Heart right ventricle (tissue), 16 donors: ENCODE data around the gene CMTM7. TPM values are rescaled to one million over a fixed set of nuclear protein-coding genes. Genes with fewer than 3 reads are reported as not detected.
"Not testable (repeated sequence)": the region's sequence is repeated elsewhere in the genome, so short reads cannot be mapped to it uniquely, and the experiment has no call there.

Experiments used
- ATAC-seq, 8 donors: fragments of 200-7000 bp; cut with Tn5 transposase; one replicate each; pipeline ENCODE4 v1.9.1; 2020; ENCODE audit warnings: mild to moderate bottlenecking in 8 of 8, moderate library complexity in 8 of 8, moderate number of reproducible peaks in 1 of 8
- DNase-seq, 2 donors: peaks; one replicate each; pipeline ENCODE4 v3.0.0-alpha.2; 2020
- H3K27ac ChIP-seq, 10 donors: fragments of 200-600 bp; sonication (generic) in 2 of 10; one replicate each; pipeline versions ENCODE4 v1.5.0 to v1.8.0; 2020 to 2022; ENCODE audit warnings: mild to moderate bottlenecking in 3 of 10
- H3K27me3 ChIP-seq, 7 donors: fragments of 200-600 bp; one replicate each; pipeline ENCODE4 v1.8.0; 2021 to 2022; ENCODE audit warnings: mild to moderate bottlenecking in 2 of 7
- H3K36me3 ChIP-seq, 9 donors: fragments of 200-600 bp; sonication (generic) in 1 of 9; one replicate each; pipeline versions ENCODE4 v1.5.0 to v1.8.0; 2020 to 2022; ENCODE audit warnings: mild to moderate bottlenecking in 2 of 9
- H3K4me1 ChIP-seq, 9 donors: fragments of 200-600 bp; sonication (generic) in 1 of 9; one replicate each; pipeline versions ENCODE4 v1.5.0 to v1.8.0; 2020 to 2022; ENCODE audit warnings: mild to moderate bottlenecking in 4 of 9
- H3K4me3 ChIP-seq, 10 donors: fragments of 200-600 bp; sonication (generic) in 2 of 10; one replicate each; pipeline versions ENCODE4 v1.5.0 to v1.8.0; 2020 to 2022; ENCODE audit warnings: mild to moderate bottlenecking in 7 of 10, moderate library complexity in 2 of 10
- H3K9me3 ChIP-seq, 11 donors: fragments of 200-600 bp in 10 of 11; sonication (generic) in 2 of 11; one replicate each; pipeline versions ENCODE4 v1.5.0 to v1.8.0; 2013 to 2022; ENCODE audit warnings: mild to moderate bottlenecking in 2 of 11, control low read depth in 1 of 11, moderate library complexity in 1 of 11
- CTCF ChIP-seq, 9 donors: fragments of 200-600 bp; sonication (generic) in 2 of 9; IDR thresholded peaks; one replicate each; pipeline versions ENCODE4 v1.5.0 to v1.8.0; 2021 to 2022; ENCODE audit warnings: antibody characterized with exemption in 9 of 9, mild to moderate bottlenecking in 5 of 9, moderate library complexity in 1 of 9
- WGBS, 2 donors: extraction: QIAGEN DNeasy Blood & Tissue Kit; methylation state at CpG; one replicate each; pipeline ENCODE4 v1.1.7; 2013; ENCODE audit warnings: inconsistent platforms in 1 of 2; 5-methylcytosine and 5-hydroxymethylcytosine counted together
- intact Hi-C, 10 donors: fragments of 100-400 bp; cut with DNase I; formaldehyde crosslinking; loops; one replicate each; pipeline versions ENCODE4 v1.11.1 to v1.14.2; 2022
- polyA plus RNA-seq, 2 donors: library from polyadenylated mRNA; stranded (reverse); fragments of 200-250 nt; gene quantifications; one replicate each; pipeline ENCODE4 v1.2.3, GENCODE V29; 2013
- total RNA-seq, 10 donors: library from RNA; stranded (reverse); fragmentation: NEBNext Ultra II Directional in 3 of 10; extraction: Animal tissue kit (Norgen Biotek cat#: 25700) in 3 of 10; gene quantifications; one replicate each; pipeline versions ENCODE4 v1.2.1 to v1.2.4, GENCODE V29; 2021 to 2023
- donor health status: Arrhythmogenic right ventricular cardiomyopathy.
- donor health status: ischemic (EF 13 %, LVEDD 7.1; RV severe dilation, severe dysfunction).
- donor health status: healthy with polysubstance abuse.
- donor health status: DM: no; HTN: yes; CAD: no.
- donor health status: DM: no; HTN: no; CAD: no.
- donor health status: ischemic (EF 25% LVEDD 6.9; RV normal size, moderate dysfunction).
- donor health status: ischemic (EF 25% LVEDD 5.7; RV mildly dilated, moderate dysfunction).
- donor health status: healthy.
- donor health status: DM: yes; HTN: yes; CAD: no.
- donor health status: Ischemic cardiomyopathy.
- donor health status: ischemic (EF 35%, LVEDD 5.7; RV mildly dilated, moderate dysfunction).
- donor health status: nonischemic (EF 11% LVEDD 7.7; RV severe dilation, severe dysfunction).
- donor health status: DM: yes; HTN: yes; CAD: no.
- donor health status: PGD.
- donor health status: ischemic (EF 29% LVEDD 5.4; RV normal size, mild dysfunction).
- donor health status: nonischemic (EF 23%, LVEDD 6.1; RV moderate dilation, normal function).

The CMTM7 gene
- total and polyA plus RNA-seq, 12 donors, result 1.7 to 9.2 (median 3.0) TPM

GRCh38 chr3:32381922-32382321 lies 9.7 kb upstream of the CMTM7 start:
- Histone ChIP-seq H3K27me3 (no peaks in the 10 kb centered on the region), H3K36me3 (no peaks in the 10 kb centered on the region), H3K4me1 (peaks cover 0 to 12% (median 0%) of the 10 kb centered on the region in 9 donors), H3K9me3 (no peaks in the 10 kb centered on the region), H3K27ac (no peak overlapping the region), H3K4me3 (no peak overlapping the region)
- intact Hi-C loops, result no loop called here
- no peak for TF ChIP-seq CTCF (IDR thresholded peaks at IDR 0.05)
- ATAC-seq (no peak), DNase-seq (no peak)
- 83 to 84% methylated on average over 7 of the region's 7 CpGs for WGBS, 2 donors

GRCh38 chr3:32383136-32383711 lies 8.4 kb upstream of the CMTM7 start:
- WGBS, 2 donors, result 51 to 59% methylated on average over 2 of the region's 2 CpGs
- no peaks in the 10 kb centered on the region for H3K36me3 ChIP-seq

GRCh38 chr3:32384938-32385337 lies 6.7 kb upstream of the CMTM7 start:
- 25 to 34% methylated on average over 5 of the region's 5 CpGs for WGBS, 2 donors
- Histone ChIP-seq H3K27ac (no peak overlapping the region), H3K9me3 (no peaks in the 10 kb centered on the region), H3K4me3 (no peak overlapping the region), H3K27me3 (no peaks in the 10 kb centered on the region), H3K4me1 (peaks cover 0 to 12% (median 0%) of the 10 kb centered on the region in 9 donors), H3K36me3 (no peaks in the 10 kb centered on the region)
- no peak for TF ChIP-seq CTCF (IDR thresholded peaks at IDR 0.05)
- peak in 7 of 8 donors; percentile 61 to 86 (median 68) for ATAC-seq
- peak in 1 of 2 donors; percentile 69 for DNase-seq
- intact Hi-C loops, result no loop called here

More at GRCh38 chr3:32383136-32383711, 8.4 kb upstream of the CMTM7 start:
- intact Hi-C loops, result no loop called here
- no peaks in the 10 kb centered on the region for H3K27me3 ChIP-seq
- peaks cover 0 to 12% (median 0%) of the 10 kb centered on the region in 9 donors for H3K4me1 ChIP-seq
- no peak overlapping the region for H3K4me3 ChIP-seq
- no peak overlapping the region for H3K27ac ChIP-seq
- H3K9me3 ChIP-seq, result no peaks in the 10 kb centered on the region
- no peak for TF ChIP-seq CTCF (IDR thresholded peaks at IDR 0.05)
- DNase-seq (no peak), ATAC-seq (no peak)

- Histone ChIP-seq H3K4me3 (no peak overlapping the region), H3K9me3 (no peaks in the 10 kb centered on the region), H3K27me3 (no peaks in the 10 kb centered on the region), H3K27ac (no peak overlapping the region), H3K4me1 (peaks cover 0 to 22% (median 7%) of the 10 kb centered on the region in 9 donors), H3K36me3 (no peaks in the 10 kb centered on the region)
- no peak for ATAC-seq
- DNase-seq, result no peak
- TF ChIP-seq CTCF (IDR thresholded peaks at IDR 0.05), result no peak
- WGBS, 2 donors, result 92 to 96% methylated on average over 2 of the region's 2 CpGs
- intact Hi-C loops, result no loop called here
Observed at GRCh38 chr3:32387512-32387911, 4.1 kb upstream of the CMTM7 start.

GRCh38 chr3:32389577-32389976 lies 2.1 kb upstream of the CMTM7 start:
- DNase-seq, intact Hi-C loops, H3K36me3 ChIP-seq, H3K27ac ChIP-seq, H3K9me3 ChIP-seq, H3K27me3 ChIP-seq, ATAC-seq, H3K4me3 ChIP-seq: not testable (repeated sequence)
- peaks cover 0 to 42% (median 12%) of the 10 kb centered on the region in 9 donors for H3K4me1 ChIP-seq
- 95 to 97% methylated on average over 2 of the region's 2 CpGs for WGBS, 2 donors
